Astrocyte (in vitro differentiated cells and primary cell): ENCODE measurements around the gene CCNE1. TPM values are rescaled to one million over a fixed set of nuclear protein-coding genes. Genes with fewer than 3 reads are reported as not detected.

ENCODE experiments used
- DNase-seq: peaks from one replicate; pipeline ENCODE4 v3.0.0-alpha.2; 2010; ENCODE audit warnings: low read depth
- FAIRE-seq: peaks from 2 replicates; lab custom pipeline; 2011; peaks lifted over from hg19 to GRCh38; lab: Jason Lieb, UNC
- H2AFZ ChIP-seq: 2 replicates; pipeline ENCODE4 v1.6.0; 2012; ENCODE audit warnings: low read depth, low read length, inconsistent platforms
- H3K27ac ChIP-seq: 2 replicates; pipeline ENCODE4 v1.5.1; 2011; ENCODE audit warnings: low read depth, low read length, inconsistent platforms
- H3K27me3 ChIP-seq: 2 replicates; pipeline ENCODE4 v1.6.0; 2011; ENCODE audit warnings: low read length, inconsistent platforms; ENCODE audit not compliant: insufficient read depth
- H3K36me3 ChIP-seq: 2 replicates; pipeline ENCODE4 v1.5.1; 2011; ENCODE audit warnings: low read length, inconsistent platforms; ENCODE audit not compliant: insufficient read depth
- H3K4me1 ChIP-seq: 2 replicates; pipeline ENCODE4 v1.5.1; 2011; ENCODE audit warnings: low read length, inconsistent platforms; ENCODE audit not compliant: insufficient read depth
- H3K4me2 ChIP-seq: 2 replicates; pipeline ENCODE4 v1.6.0; 2012; ENCODE audit warnings: low read length, inconsistent platforms
- H3K4me3 ChIP-seq: 2 replicates; pipeline ENCODE4 v1.5.1; 2011; ENCODE audit warnings: low read depth, mild to moderate bottlenecking, low read length, inconsistent platforms; ENCODE audit not compliant: insufficient read depth
- H3K79me2 ChIP-seq: 2 replicates; pipeline ENCODE4 v1.6.0; 2012; ENCODE audit warnings: mild to moderate bottlenecking, low read length, inconsistent platforms; ENCODE audit not compliant: insufficient read depth
- H3K9ac ChIP-seq: 2 replicates; pipeline ENCODE4 v1.6.0; 2012; ENCODE audit warnings: mild to moderate bottlenecking, low read length, inconsistent platforms
- H3K9me3 ChIP-seq: 2 replicates; pipeline ENCODE4 v1.5.1; 2012; ENCODE audit warnings: low read depth, mild to moderate bottlenecking, low read length, inconsistent platforms; ENCODE audit not compliant: insufficient read depth
- H4K20me1 ChIP-seq: 2 replicates; pipeline ENCODE4 v1.6.0; 2012; ENCODE audit warnings: low read length, inconsistent platforms; ENCODE audit not compliant: insufficient read depth
- H3K27ac Mint-ChIP-seq: one replicate; pipeline ENCODE4 v1.8.0; 2021; ENCODE audit warnings: mild to moderate bottlenecking, mixed read lengths; ENCODE audit not compliant: unreplicated experiment
- H3K27me3 Mint-ChIP-seq: one replicate; pipeline ENCODE4 v1.8.0; 2021; ENCODE audit warnings: low read depth, mixed read lengths; ENCODE audit not compliant: unreplicated experiment
- H3K36me3 Mint-ChIP-seq: one replicate; pipeline ENCODE4 v1.8.0; 2021; ENCODE audit warnings: low read depth, mixed read lengths; ENCODE audit not compliant: unreplicated experiment
- H3K4me1 Mint-ChIP-seq: one replicate; pipeline ENCODE4 v1.8.0; 2021; ENCODE audit warnings: low read depth, mixed read lengths; ENCODE audit not compliant: unreplicated experiment
- H3K4me3 Mint-ChIP-seq: one replicate; pipeline ENCODE4 v1.8.0; 2021; ENCODE audit warnings: mild to moderate bottlenecking, moderate library complexity, mixed read lengths; ENCODE audit not compliant: unreplicated experiment
- H3K9me3 Mint-ChIP-seq: one replicate; pipeline ENCODE4 v1.8.0; 2021; ENCODE audit warnings: mild to moderate bottlenecking, mixed read lengths; ENCODE audit not compliant: unreplicated experiment
- EZH2 ChIP-seq: IDR thresholded peaks from 2 replicates; pipeline ENCODE4 v1.6.1; 2012; ENCODE audit warnings: mild to moderate bottlenecking, low read length, inconsistent platforms; ENCODE audit not compliant: insufficient read depth
- total RNA-seq: library from RNA; stranded (reverse); gene quantifications from 2 replicates; pipeline ENCODE4 v1.2.1, GENCODE V29; 2021
- TF ChIP-seq, protein P1 (sequence below): IDR thresholded peaks from 2 replicates; pipeline ENCODE4 v1.5.1; 2011; ENCODE audit warnings: low read depth, mild to moderate bottlenecking, inconsistent platforms, low read length, moderate library complexity; ENCODE audit not compliant: insufficient read depth

Gene CCNE1
- total RNA-seq, 1 donor from 2014 or later = 8.8 TPM

DNA sequence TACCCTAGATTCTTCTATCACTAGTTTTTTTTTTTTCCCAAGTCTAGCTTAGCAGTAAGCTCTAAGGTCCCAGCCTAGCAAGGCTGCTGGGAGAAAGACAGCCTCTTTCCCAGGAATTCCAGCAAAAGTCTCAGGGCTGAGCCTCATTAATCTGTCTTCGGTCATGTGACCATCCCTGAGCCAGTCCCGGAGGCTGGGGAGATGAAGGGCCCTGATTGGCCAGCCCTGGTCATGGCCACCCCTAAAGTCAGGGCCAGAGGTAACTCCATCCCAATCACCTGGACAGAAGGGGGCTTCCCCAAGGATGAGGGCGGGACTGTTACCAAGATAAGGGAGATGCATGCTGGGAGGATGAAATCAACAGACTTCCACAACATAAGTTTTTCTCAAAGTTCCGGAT, 43.3 kb downstream of the CCNE1 start:
- H3K4me1 Mint-ChIP-seq = no peaks in the 10 kb centered on the region
- no peak overlapping the region for H3K27ac Mint-ChIP-seq
- no peak for FAIRE-seq
- H3K27me3 Mint-ChIP-seq = peaks cover 6% of the 10 kb centered on the region
- TF ChIP-seq, protein P1, sequence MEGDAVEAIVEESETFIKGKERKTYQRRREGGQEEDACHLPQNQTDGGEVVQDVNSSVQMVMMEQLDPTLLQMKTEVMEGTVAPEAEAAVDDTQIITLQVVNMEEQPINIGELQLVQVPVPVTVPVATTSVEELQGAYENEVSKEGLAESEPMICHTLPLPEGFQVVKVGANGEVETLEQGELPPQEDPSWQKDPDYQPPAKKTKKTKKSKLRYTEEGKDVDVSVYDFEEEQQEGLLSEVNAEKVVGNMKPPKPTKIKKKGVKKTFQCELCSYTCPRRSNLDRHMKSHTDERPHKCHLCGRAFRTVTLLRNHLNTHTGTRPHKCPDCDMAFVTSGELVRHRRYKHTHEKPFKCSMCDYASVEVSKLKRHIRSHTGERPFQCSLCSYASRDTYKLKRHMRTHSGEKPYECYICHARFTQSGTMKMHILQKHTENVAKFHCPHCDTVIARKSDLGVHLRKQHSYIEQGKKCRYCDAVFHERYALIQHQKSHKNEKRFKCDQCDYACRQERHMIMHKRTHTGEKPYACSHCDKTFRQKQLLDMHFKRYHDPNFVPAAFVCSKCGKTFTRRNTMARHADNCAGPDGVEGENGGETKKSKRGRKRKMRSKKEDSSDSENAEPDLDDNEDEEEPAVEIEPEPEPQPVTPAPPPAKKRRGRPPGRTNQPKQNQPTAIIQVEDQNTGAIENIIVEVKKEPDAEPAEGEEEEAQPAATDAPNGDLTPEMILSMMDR = no peak
- no peak for TF ChIP-seq EZH2
- Histone ChIP-seq H3K9me3 (no peaks in the 10 kb centered on the region), H3K79me2 (no peaks in the 10 kb centered on the region), H3K4me1 (no peaks in the 10 kb centered on the region), H3K36me3 (no peaks in the 10 kb centered on the region), H3K27me3 (no peaks in the 10 kb centered on the region), H3K9ac (no peak overlapping the region), H3K27ac (no peak overlapping the region), H3K4me3 (no peak overlapping the region), H3K4me2 (no peak overlapping the region), H4K20me1 (no peaks in the 10 kb centered on the region), H2AFZ (no peak overlapping the region)
- no peak overlapping the region for H3K4me3 Mint-ChIP-seq
- no peak for DNase-seq
- H3K36me3 Mint-ChIP-seq = no peaks in the 10 kb centered on the region
- peaks cover 4% of the 10 kb centered on the region for H3K9me3 Mint-ChIP-seq

GRCh38 chr19:29855741-29856500, 44.1 kb downstream of the CCNE1 start:
- H3K4me2 ChIP-seq = no peak overlapping the region
- DNase-seq (no peak), FAIRE-seq (no peak)
- H3K27me3 ChIP-seq = no peaks in the 10 kb centered on the region
- H3K79me2 ChIP-seq = no peaks in the 10 kb centered on the region
- H3K4me1 ChIP-seq = no peaks in the 10 kb centered on the region
- no peaks in the 10 kb centered on the region for H3K4me1 Mint-ChIP-seq
- no peak overlapping the region for H3K9ac ChIP-seq
- no peaks in the 10 kb centered on the region for H3K36me3 Mint-ChIP-seq
- no peaks in the 10 kb centered on the region for H4K20me1 ChIP-seq
- no peak overlapping the region for H3K27ac ChIP-seq
- TF ChIP-seq, protein P1 = no peak
- TF ChIP-seq EZH2 = no peak
- H3K27me3 Mint-ChIP-seq = peaks cover 4% of the 10 kb centered on the region
- H3K9me3 ChIP-seq = no peaks in the 10 kb centered on the region
- H3K27ac Mint-ChIP-seq = no peak overlapping the region
- no peak overlapping the region for H3K4me3 ChIP-seq
- H3K36me3 ChIP-seq = no peaks in the 10 kb centered on the region
- H2AFZ ChIP-seq = no peak overlapping the region
- peaks cover 4% of the 10 kb centered on the region for H3K9me3 Mint-ChIP-seq
- H3K4me3 Mint-ChIP-seq = no peak overlapping the region

- H3K4me3 Mint-ChIP-seq = no peak overlapping the region
- no peak overlapping the region for H3K4me2 ChIP-seq
- DNase-seq = no peak
- no peaks in the 10 kb centered on the region for H3K9me3 ChIP-seq
- H3K36me3 Mint-ChIP-seq = no peaks in the 10 kb centered on the region
- H3K27ac Mint-ChIP-seq = no peak overlapping the region
- H3K36me3 ChIP-seq = no peaks in the 10 kb centered on the region
- peaks cover 6% of the 10 kb centered on the region for H3K27me3 Mint-ChIP-seq
- H3K4me1 Mint-ChIP-seq = no peaks in the 10 kb centered on the region
- H2AFZ ChIP-seq = no peak overlapping the region
- FAIRE-seq = no peak
- H3K4me3 ChIP-seq = no peak overlapping the region
- no peak for TF ChIP-seq EZH2
- TF ChIP-seq, protein P1 = no peak
- H3K27ac ChIP-seq = no peak overlapping the region
- H3K4me1 ChIP-seq = no peaks in the 10 kb centered on the region
- H4K20me1 ChIP-seq = no peaks in the 10 kb centered on the region
- peaks cover 5% of the 10 kb centered on the region for H3K9me3 Mint-ChIP-seq
- H3K79me2 ChIP-seq = no peaks in the 10 kb centered on the region
- H3K27me3 ChIP-seq = no peaks in the 10 kb centered on the region
- H3K9ac ChIP-seq = no peak overlapping the region
Measured at GRCh38 chr19:29858000-29858596, 46.3 kb downstream of the CCNE1 start.
